K562 (cell line): ENCODE measurements around the gene LIPJ.

Source experiments
- CTCF ChIP-seq, 3 experiments: IDR thresholded peaks in 2 of 3; conservative IDR thresholded peaks in 1 of 3; 2 replicates each; pipeline ENCODE4 v1.5.1; 2011 to 2012; ENCODE audit warnings: low read length in 3 of 3, mild to moderate bottlenecking in 3 of 3, control low read depth in 2 of 3, improper control_type of control experiment in 1 of 3, inconsistent platforms in 1 of 3, low read depth in 1 of 3, mixed read lengths in 1 of 3, moderate library complexity in 1 of 3; ENCODE audit not compliant: insufficient read depth in 2 of 3
- MAFF ChIP-seq: IDR thresholded peaks from 2 replicates; pipeline ENCODE4 v1.6.1; 2012; ENCODE audit warnings: low read length, improper control_type of control experiment
- MEIS2 ChIP-seq: fragments of 450-650 bp; IDR thresholded peaks from 2 replicates; pipeline ENCODE4 v1.6.1; 2014; ENCODE audit warnings: mild to moderate bottlenecking; ENCODE audit not compliant: partially characterized antibody
- MIER1 ChIP-seq: fragments of 450-650 bp; IDR thresholded peaks from 2 replicates; pipeline ENCODE4 v1.6.1; 2016; ENCODE audit warnings: antibody characterized with exemption, mild to moderate bottlenecking, low read depth
- POLR2AphosphoS2 ChIP-seq: IDR thresholded peaks from 2 replicates; pipeline ENCODE4 v1.6.1; 2012; ENCODE audit warnings: low read length, improper control_type of control experiment
- POLR2AphosphoS5 ChIP-seq: IDR thresholded peaks from 2 replicates; pipeline ENCODE4 v1.6.1; 2011; ENCODE audit warnings: mild to moderate bottlenecking, low read depth, low read length, moderate library complexity; ENCODE audit not compliant: control insufficient read depth, insufficient read depth
- SMC3 ChIP-seq: conservative IDR thresholded peaks from 2 replicates; pipeline ENCODE4 v1.6.1; 2011; ENCODE audit warnings: low read depth, low read length, improper control_type of control experiment; ENCODE audit not compliant: insufficient read depth
- SOX6 ChIP-seq: fragments of 450-650 bp; IDR thresholded peaks from 2 replicates; pipeline ENCODE4 v1.6.1; 2014; ENCODE audit warnings: mild to moderate bottlenecking
- SRSF9 ChIP-seq: fragments of 200-400 bp; formaldehyde crosslinking; IDR thresholded peaks from 2 replicates; pipeline ENCODE4 v1.6.1; 2017; ENCODE audit warnings: low read depth, low read length, borderline replicate concordance
- ZNF518B ChIP-seq: fragments of 250-450 bp; sonication (Bioruptor Pico); IDR thresholded peaks from 2 replicates; pipeline ENCODE4 v1.5.0; 2021; ENCODE audit warnings: mild to moderate bottlenecking, moderate library complexity
- ZZZ3 ChIP-seq: fragments of 450-650 bp; IDR thresholded peaks from 2 replicates; pipeline ENCODE4 v1.6.1; 2016; ENCODE audit warnings: antibody characterized with exemption, mild to moderate bottlenecking, moderate library complexity

- TF ChIP-seq SRSF9 (no peak), SOX6 (no peak), CTCF (IDR thresholded peaks at IDR 0.05 in 2 of 3, conservative IDR thresholded peaks at IDR 0.05 in 1 of 3; ENCODE audit: insufficient read depth in 2 of 3, low read depth in 1 of 3, low read length in 3 of 3) (no peak), MAFF (no peak), POLR2AphosphoS2 (no peak), MIER1 (no peak), ZZZ3 (no peak), MEIS2 (no peak), SMC3 (no peak), POLR2AphosphoS5 (no peak), ZNF518B (no peak)
Observed at GRCh38 chr10:88608780-88609179, 22.2 kb downstream of the LIPJ start.
